Measurements from ENCODE around the gene HPS6. TPM values are rescaled to one million over a fixed set of nuclear protein-coding genes. Genes with fewer than 3 reads are reported as not detected.

Gene HPS6
- total and polyA plus RNA-seq, 9 of the 15 experiments (the other 6 are each of a cell fraction or from before 2014, with no cell fraction given): 0.45 to 14.0 (median 4.5) TPM

DNA sequence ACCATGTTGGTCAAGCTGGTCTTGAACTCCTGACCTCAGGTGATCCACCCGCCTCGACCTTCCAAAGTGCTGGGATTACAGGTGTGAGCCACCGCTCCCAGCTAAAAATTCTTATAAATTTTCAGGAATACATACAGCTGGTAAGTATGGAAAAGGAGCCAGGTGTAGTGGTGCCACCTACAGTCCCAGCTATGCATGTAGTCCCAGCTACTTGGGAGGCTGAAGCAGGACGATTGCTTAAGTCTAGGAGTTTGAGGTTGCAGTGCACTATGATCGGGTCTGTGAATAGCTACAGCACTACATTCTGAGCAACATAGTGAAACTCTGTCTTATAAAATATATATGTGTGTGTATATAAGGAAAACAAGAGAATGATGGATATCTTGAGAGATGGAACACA lies 36.0 kb downstream of the HPS6 start:
- Histone ChIP-seq H2AFZ (ENCODE audit: low read depth, low read length) (no peak overlapping the region), H3K9me3 (replicated peaks; ENCODE audit: control insufficient read depth, insufficient read depth, low read depth, low read length) (no peaks in the 10 kb centered on the region), H3K4me1 (replicated peaks in 1 of 2; ENCODE audit: control insufficient read depth in 2 of 2, insufficient read depth in 2 of 2, low read length in 2 of 2) (no peaks in the 10 kb centered on the region; a peak in 2 of 5 replicates), H3K4me3 (no peak overlapping the region), H3K79me2 (ENCODE audit: control insufficient read depth, insufficient read depth, low read length) (no peaks in the 10 kb centered on the region), H3K27me3 (ENCODE audit: control insufficient read depth in 2 of 2, insufficient read depth in 2 of 2, low read length in 2 of 2) (no peaks in the 10 kb centered on the region), H3K27ac (ENCODE audit: extremely low read depth, low read depth, low read length) (no peak overlapping the region), H3K9ac (ENCODE audit: insufficient read depth in 1 of 2, low read depth in 2 of 2, low read length in 2 of 2) (no peak overlapping the region), H3K4me2 (ENCODE audit: insufficient read depth, low read length) (no peak overlapping the region), H3K36me3 (ENCODE audit: control insufficient read depth, insufficient read depth, low read length) (peaks cover 11% of the 10 kb centered on the region; the same call in 1 of the 3 replicates), H3K9me1 (ENCODE audit: control insufficient read depth, insufficient read depth, low read length) (no peaks in the 10 kb centered on the region), H4K20me1 (replicated peaks; ENCODE audit: control insufficient read depth, insufficient read depth, low read length) (no peaks in the 10 kb centered on the region)
- ChIA-PET POLR2A (interaction anchor here (0.6 to 4.6 kb wide), 4 partner anchors 12 to 277 kb away, joined by 3 to 27 read pairs (median 3); no protein-coding TSS in a partner anchor), CTCF (ENCODE audit: low intra/inter-chr PET ratio) (no interaction called here)
- in situ Hi-C loops (cut with MboI): no loop called here
- no peak for DNase-seq (ENCODE audit: extremely low read depth in 1 of 4, low spot score in 3 of 4)
- FAIRE-seq: no peak
- no TSS peak for BruUV-seq (replicated peaks)
- WGBS (ENCODE audit: insufficient coverage, low coverage, missing lambda C conversion rate): 74% methylated on average over 3 of the region's 5 CpGs
- ATAC-seq: peak; percentile 44; the same call in 2 of the 3 replicates
- TF ChIP-seq, protein P1, sequence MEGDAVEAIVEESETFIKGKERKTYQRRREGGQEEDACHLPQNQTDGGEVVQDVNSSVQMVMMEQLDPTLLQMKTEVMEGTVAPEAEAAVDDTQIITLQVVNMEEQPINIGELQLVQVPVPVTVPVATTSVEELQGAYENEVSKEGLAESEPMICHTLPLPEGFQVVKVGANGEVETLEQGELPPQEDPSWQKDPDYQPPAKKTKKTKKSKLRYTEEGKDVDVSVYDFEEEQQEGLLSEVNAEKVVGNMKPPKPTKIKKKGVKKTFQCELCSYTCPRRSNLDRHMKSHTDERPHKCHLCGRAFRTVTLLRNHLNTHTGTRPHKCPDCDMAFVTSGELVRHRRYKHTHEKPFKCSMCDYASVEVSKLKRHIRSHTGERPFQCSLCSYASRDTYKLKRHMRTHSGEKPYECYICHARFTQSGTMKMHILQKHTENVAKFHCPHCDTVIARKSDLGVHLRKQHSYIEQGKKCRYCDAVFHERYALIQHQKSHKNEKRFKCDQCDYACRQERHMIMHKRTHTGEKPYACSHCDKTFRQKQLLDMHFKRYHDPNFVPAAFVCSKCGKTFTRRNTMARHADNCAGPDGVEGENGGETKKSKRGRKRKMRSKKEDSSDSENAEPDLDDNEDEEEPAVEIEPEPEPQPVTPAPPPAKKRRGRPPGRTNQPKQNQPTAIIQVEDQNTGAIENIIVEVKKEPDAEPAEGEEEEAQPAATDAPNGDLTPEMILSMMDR (IDR thresholded peaks at IDR 0.05 in 2 of 3, conservative IDR thresholded peaks at IDR 0.05 in 1 of 3; ENCODE audit: insufficient read depth in 2 of 3, low read depth in 1 of 3, low read length in 3 of 3): peak in 2 of 3 experiments; percentile 6 to 19; a peak in 1 of 6 replicates
- TF ChIP-seq, protein P2, sequence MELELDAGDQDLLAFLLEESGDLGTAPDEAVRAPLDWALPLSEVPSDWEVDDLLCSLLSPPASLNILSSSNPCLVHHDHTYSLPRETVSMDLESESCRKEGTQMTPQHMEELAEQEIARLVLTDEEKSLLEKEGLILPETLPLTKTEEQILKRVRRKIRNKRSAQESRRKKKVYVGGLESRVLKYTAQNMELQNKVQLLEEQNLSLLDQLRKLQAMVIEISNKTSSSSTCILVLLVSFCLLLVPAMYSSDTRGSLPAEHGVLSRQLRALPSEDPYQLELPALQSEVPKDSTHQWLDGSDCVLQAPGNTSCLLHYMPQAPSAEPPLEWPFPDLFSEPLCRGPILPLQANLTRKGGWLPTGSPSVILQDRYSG (tag; conservative IDR thresholded peaks at IDR 0.05; ENCODE audit: low read depth): no peak
- TF ChIP-seq, protein P3, sequence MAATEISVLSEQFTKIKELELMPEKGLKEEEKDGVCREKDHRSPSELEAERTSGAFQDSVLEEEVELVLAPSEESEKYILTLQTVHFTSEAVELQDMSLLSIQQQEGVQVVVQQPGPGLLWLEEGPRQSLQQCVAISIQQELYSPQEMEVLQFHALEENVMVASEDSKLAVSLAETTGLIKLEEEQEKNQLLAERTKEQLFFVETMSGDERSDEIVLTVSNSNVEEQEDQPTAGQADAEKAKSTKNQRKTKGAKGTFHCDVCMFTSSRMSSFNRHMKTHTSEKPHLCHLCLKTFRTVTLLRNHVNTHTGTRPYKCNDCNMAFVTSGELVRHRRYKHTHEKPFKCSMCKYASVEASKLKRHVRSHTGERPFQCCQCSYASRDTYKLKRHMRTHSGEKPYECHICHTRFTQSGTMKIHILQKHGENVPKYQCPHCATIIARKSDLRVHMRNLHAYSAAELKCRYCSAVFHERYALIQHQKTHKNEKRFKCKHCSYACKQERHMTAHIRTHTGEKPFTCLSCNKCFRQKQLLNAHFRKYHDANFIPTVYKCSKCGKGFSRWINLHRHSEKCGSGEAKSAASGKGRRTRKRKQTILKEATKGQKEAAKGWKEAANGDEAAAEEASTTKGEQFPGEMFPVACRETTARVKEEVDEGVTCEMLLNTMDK (IDR thresholded peaks at IDR 0.05; ENCODE audit: borderline replicate concordance, insufficient read depth, low read depth, low read length, poor library complexity, severe bottlenecking): peak; percentile 31
- no peak for TF ChIP-seq ZNF785 (CRISPR knock-in tag; IDR thresholded peaks at IDR 0.05)
- intact Hi-C loops (cut with micrococcal nuclease): no loop called here

Measured in K562 (cell line).